ENCODE data around the gene C1orf35. TPM values are rescaled to one million over a fixed set of nuclear protein-coding genes. Genes with fewer than 3 reads are reported as not detected.
A peak's percentile ranks its signal among the peaks of the same experiment; 100 is the strongest.

C1orf35 gene
- total and polyA plus RNA-seq, 9 of the 15 experiments (the other 6 are each of a cell fraction or from before 2014, with no cell fraction given) = 3.2 to 48.7 (median 12.5) TPM

GRCh38 chr1:228097333-228098081 is 5.6 kb downstream of the C1orf35 start:
- DNase-seq (ENCODE audit: extremely low read depth in 1 of 4, low spot score in 3 of 4) = peak in 1 of 4 experiments; percentile 12
- Histone ChIP-seq H3K79me2 (ENCODE audit: control insufficient read depth, insufficient read depth, low read length) (peaks cover 77% of the 10 kb centered on the region), H3K4me3 (no peak overlapping the region), H3K9me1 (ENCODE audit: control insufficient read depth, insufficient read depth, low read length) (peaks cover 3% of the 10 kb centered on the region), H3K4me2 (ENCODE audit: insufficient read depth, low read length) (no peak overlapping the region), H3K36me3 (ENCODE audit: control insufficient read depth, insufficient read depth, low read length) (peaks cover 86% of the 10 kb centered on the region), H3K27me3 (ENCODE audit: control insufficient read depth in 2 of 2, insufficient read depth in 2 of 2, low read length in 2 of 2) (no peaks in the 10 kb centered on the region), H2AFZ (ENCODE audit: low read depth, low read length) (no peak overlapping the region), H3K9ac (ENCODE audit: insufficient read depth in 1 of 2, low read depth in 2 of 2, low read length in 2 of 2) (peak overlapping the region in 1 of 2 experiments; percentile 7; a peak in 1 of 4 replicates), H3K4me1 (replicated peaks in 1 of 2; ENCODE audit: control insufficient read depth in 2 of 2, insufficient read depth in 2 of 2, low read length in 2 of 2) (peaks cover 8 to 40% of the 10 kb centered on the region in 2 experiments; a peak in 4 of 5 replicates), H4K20me1 (replicated peaks; ENCODE audit: control insufficient read depth, insufficient read depth, low read length) (peaks cover 68% of the 10 kb centered on the region), H3K9me3 (replicated peaks; ENCODE audit: control insufficient read depth, insufficient read depth, low read depth, low read length) (peaks cover 13% of the 10 kb centered on the region), H3K27ac (ENCODE audit: extremely low read depth, low read depth, low read length) (no peak overlapping the region)
- POLR2A ChIA-PET = interaction anchor here (0.5 to 6.0 kb wide), 8 partner anchors 8 to 1576 kb away, joined by 3 to 92 read pairs (median 10); partner anchors contain the start of genes ARF1 and MRPL55
- TF ChIP-seq GABPB2 (CRISPR knock-in tag; conservative IDR thresholded peaks at IDR 0.05) = no peak
- peak; percentile 85 for TF ChIP-seq RBM22 (IDR thresholded peaks at IDR 0.05; ENCODE audit: low read depth, low read length, poor library complexity, severe bottlenecking)
- TF ChIP-seq POLR2AphosphoS5 (IDR thresholded peaks at IDR 0.05; ENCODE audit: control insufficient read depth, insufficient read depth, low read depth, low read length) = 0 out of 2 replicates have a peak, but pooled peaks have one; percentile 11
- peak; percentile 38; the same call in 1 of the 2 replicates for TF ChIP-seq ARID4B (CRISPR knock-in tag; IDR thresholded peaks at IDR 0.05)
- TF ChIP-seq TBP (optimal IDR thresholded peaks at IDR 0.05; ENCODE audit: low read depth, low read length) = no peak
- no peak for TF ChIP-seq DIDO1 (tag; IDR thresholded peaks at IDR 0.05; ENCODE audit: low read depth)
- TF ChIP-seq, protein P1, sequence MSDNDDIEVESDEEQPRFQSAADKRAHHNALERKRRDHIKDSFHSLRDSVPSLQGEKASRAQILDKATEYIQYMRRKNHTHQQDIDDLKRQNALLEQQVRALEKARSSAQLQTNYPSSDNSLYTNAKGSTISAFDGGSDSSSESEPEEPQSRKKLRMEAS (CRISPR knock-in tag; IDR thresholded peaks at IDR 0.05) = 0 out of 2 replicates have a peak, but pooled peaks have one; percentile 36
- 0 out of 2 replicates have a peak, but pooled peaks have one; percentile 26 for TF ChIP-seq ZBTB33 (CRISPR knock-in tag; IDR thresholded peaks at IDR 0.05)
- peak; percentile 38; the same call in 1 of the 2 replicates for TF ChIP-seq RBFOX2 (IDR thresholded peaks at IDR 0.05; ENCODE audit: low read depth, low read length)
- no peak for TF ChIP-seq ZNF174 (CRISPR knock-in tag; IDR thresholded peaks at IDR 0.05)
- peak; percentile 68 for TF ChIP-seq POLR2G (IDR thresholded peaks at IDR 0.05; ENCODE audit: low read depth, low read length)
- TF ChIP-seq USF1 (CRISPR knock-in tag; IDR thresholded peaks at IDR 0.05) = 0 out of 2 replicates have a peak, but pooled peaks have one; percentile 23
- no TSS peak for BruUV-seq (replicated peaks)
- in situ Hi-C loops (cut with MboI) = no loop called here
- CTCF ChIA-PET (ENCODE audit: low intra/inter-chr PET ratio) = no interaction called here
- ATAC-seq = no peak
- 94% methylated on average over 31 of the region's 34 CpGs for WGBS (ENCODE audit: insufficient coverage, low coverage, missing lambda C conversion rate)
- intact Hi-C loops (cut with micrococcal nuclease) = no loop called here
- FAIRE-seq = no peak
